OCI-LY7 (cell line): ENCODE results near the gene EHD4.

Experiments used
- EZH2phosphoT487 ChIP-seq: fragments of 200-600 bp; sonication (generic); IDR thresholded peaks from 2 replicates; pipeline ENCODE4 v1.6.1; 2018; ENCODE audit warnings: low read depth, borderline replicate concordance, mild to moderate bottlenecking, mixed run types, antibody characterized with exemption, low read length, moderate library complexity, mixed read lengths
- TF ChIP-seq, protein P1 (sequence below): fragments of 200-600 bp; sonication (generic); conservative IDR thresholded peaks from 2 replicates; pipeline ENCODE4 v1.5.1; 2014; ENCODE audit warnings: mild to moderate bottlenecking, antibody characterized with exemption, low read length, moderate library complexity, mixed read lengths

DNA sequence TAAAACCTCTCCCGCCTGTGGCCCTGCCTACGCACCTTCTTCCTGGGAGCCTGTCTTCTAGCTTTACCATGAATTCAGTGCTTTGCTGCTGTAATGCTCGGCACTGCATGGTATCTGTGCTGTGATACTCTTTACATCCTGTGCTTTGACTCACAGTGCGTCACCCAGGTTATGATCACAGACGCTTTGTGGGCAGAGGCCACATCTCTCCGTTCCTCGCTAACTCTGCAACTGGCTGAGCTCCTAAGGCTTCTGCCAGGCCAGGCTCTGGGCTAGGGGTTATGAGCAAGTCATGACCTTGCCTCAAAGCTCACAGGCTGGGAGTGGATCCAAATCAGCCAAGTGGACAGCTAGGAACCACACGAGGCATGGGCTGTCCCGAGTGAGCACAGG is 101.7 kb downstream of the EHD4 start:
- TF ChIP-seq, protein P1, sequence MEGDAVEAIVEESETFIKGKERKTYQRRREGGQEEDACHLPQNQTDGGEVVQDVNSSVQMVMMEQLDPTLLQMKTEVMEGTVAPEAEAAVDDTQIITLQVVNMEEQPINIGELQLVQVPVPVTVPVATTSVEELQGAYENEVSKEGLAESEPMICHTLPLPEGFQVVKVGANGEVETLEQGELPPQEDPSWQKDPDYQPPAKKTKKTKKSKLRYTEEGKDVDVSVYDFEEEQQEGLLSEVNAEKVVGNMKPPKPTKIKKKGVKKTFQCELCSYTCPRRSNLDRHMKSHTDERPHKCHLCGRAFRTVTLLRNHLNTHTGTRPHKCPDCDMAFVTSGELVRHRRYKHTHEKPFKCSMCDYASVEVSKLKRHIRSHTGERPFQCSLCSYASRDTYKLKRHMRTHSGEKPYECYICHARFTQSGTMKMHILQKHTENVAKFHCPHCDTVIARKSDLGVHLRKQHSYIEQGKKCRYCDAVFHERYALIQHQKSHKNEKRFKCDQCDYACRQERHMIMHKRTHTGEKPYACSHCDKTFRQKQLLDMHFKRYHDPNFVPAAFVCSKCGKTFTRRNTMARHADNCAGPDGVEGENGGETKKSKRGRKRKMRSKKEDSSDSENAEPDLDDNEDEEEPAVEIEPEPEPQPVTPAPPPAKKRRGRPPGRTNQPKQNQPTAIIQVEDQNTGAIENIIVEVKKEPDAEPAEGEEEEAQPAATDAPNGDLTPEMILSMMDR = no peak
- no peak for TF ChIP-seq EZH2phosphoT487
